Natural killer cell treated with Interleukin-12 subunit alpha and Interleukin-12 subunit beta and Interleukin-15 and Interleukin-18, amount 100 ng/mL, for 72 hours (primary cell): Measurements from ENCODE around the gene DNASE1L1. TPM values are rescaled to one million over a fixed set of nuclear protein-coding genes. Genes with fewer than 3 reads are reported as not detected.

Experiments used
- ATAC-seq, 2 donors: fragments of 150-1000 bp; cut with Tn5 transposase in 1 of 2; sonication (Bioruptor Pico), chemical (Tn5 transposase) in 1 of 2; 2 replicates each; pipeline ENCODE4 v1.10.0; 2021
- DNase-seq: peaks from one replicate; pipeline ENCODE4 v3.0.0; 2022; ENCODE audit warnings: low spot score
- H3K27ac Mint-ChIP-seq, 2 donors: 1 replicate in 1 of 2; 2 replicates in 1 of 2; pipeline ENCODE4 v1.8.0; 2022; ENCODE audit warnings: mixed read lengths in 2 of 2, mild to moderate bottlenecking in 1 of 2, moderate library complexity in 1 of 2
- H3K27me3 Mint-ChIP-seq, 2 donors: 1 replicate in 1 of 2; 2 replicates in 1 of 2; pipeline ENCODE4 v1.8.0; 2022; ENCODE audit warnings: mixed read lengths in 2 of 2
- H3K36me3 Mint-ChIP-seq: one replicate; pipeline ENCODE4 v1.8.0; 2022; ENCODE audit warnings: mixed read lengths
- H3K4me1 Mint-ChIP-seq, 2 donors: 1 replicate in 1 of 2; 2 replicates in 1 of 2; pipeline ENCODE4 v1.8.0; 2022; ENCODE audit warnings: low read depth in 2 of 2, mixed read lengths in 2 of 2, mild to moderate bottlenecking in 1 of 2
- H3K4me3 Mint-ChIP-seq: one replicate; pipeline ENCODE4 v1.8.0; 2022; ENCODE audit warnings: mixed read lengths
- H3K9me3 Mint-ChIP-seq: 2 replicates; pipeline ENCODE4 v1.8.0; 2022; ENCODE audit warnings: mixed read lengths
- total RNA-seq, 2 donors: library from RNA; stranded (reverse); gene quantifications; one replicate each; pipeline ENCODE4 v1.2.3, GENCODE V29; 2022

Gene DNASE1L1
- total RNA-seq, 2 donors from 2014 or later, result 12.4 to 14.6 TPM

- H3K36me3 Mint-ChIP-seq, result no peaks in the 10 kb centered on the region
- no peak overlapping the region for H3K27ac Mint-ChIP-seq
- no peak for ATAC-seq
- H3K4me1 Mint-ChIP-seq, result peaks cover 7 to 17% of the 10 kb centered on the region in 2 donors
- DNase-seq, result no peak
- H3K27me3 Mint-ChIP-seq, result peaks cover 0 to 3% of the 10 kb centered on the region in 2 donors
- no peaks in the 10 kb centered on the region for H3K9me3 Mint-ChIP-seq
- no peak overlapping the region for H3K4me3 Mint-ChIP-seq
Measured at GRCh38 chrX:154441984-154442707, 33.1 kb upstream of the DNASE1L1 start.

GRCh38 chrX:154441564-154441963 is 32.5 kb upstream of the DNASE1L1 start:
- H3K4me1 Mint-ChIP-seq, result peaks cover 7 to 11% of the 10 kb centered on the region in 2 donors
- ATAC-seq (no peak), DNase-seq (no peak)
- peaks cover 0 to 3% of the 10 kb centered on the region in 2 donors for H3K27me3 Mint-ChIP-seq
- H3K27ac Mint-ChIP-seq, result no peak overlapping the region
- no peaks in the 10 kb centered on the region for H3K9me3 Mint-ChIP-seq
- H3K4me3 Mint-ChIP-seq, result no peak overlapping the region
- H3K36me3 Mint-ChIP-seq, result no peaks in the 10 kb centered on the region

GRCh38 chrX:154440623-154441357 is 31.7 kb upstream of the DNASE1L1 start:
- Mint-ChIP-seq H3K4me1 (peaks cover 10 to 13% of the 10 kb centered on the region in 2 donors), H3K27me3 (peaks cover 0 to 3% of the 10 kb centered on the region in 2 donors), H3K4me3 (no peak overlapping the region), H3K27ac (no peak overlapping the region), H3K36me3 (no peaks in the 10 kb centered on the region), H3K9me3 (no peaks in the 10 kb centered on the region)
- ATAC-seq, result no peak
- no peak for DNase-seq

GRCh38 chrX:154439841-154440240 is 30.8 kb upstream of the DNASE1L1 start:
- peaks cover 10 to 16% of the 10 kb centered on the region in 2 donors for H3K4me1 Mint-ChIP-seq
- peaks cover 0 to 3% of the 10 kb centered on the region in 2 donors for H3K27me3 Mint-ChIP-seq
- DNase-seq (no peak), ATAC-seq (no peak)
- H3K27ac Mint-ChIP-seq, result no peak overlapping the region
- no peaks in the 10 kb centered on the region for H3K9me3 Mint-ChIP-seq
- no peaks in the 10 kb centered on the region for H3K36me3 Mint-ChIP-seq
- H3K4me3 Mint-ChIP-seq, result no peak overlapping the region

GRCh38 chrX:154437971-154438893 is 29.2 kb upstream of the DNASE1L1 start:
- Mint-ChIP-seq H3K4me1 (peaks cover 10 to 13% of the 10 kb centered on the region in 2 donors), H3K27ac (peak overlapping the region; percentile 70 to 87), H3K4me3 (peak overlapping the region; percentile 86), H3K36me3 (no peaks in the 10 kb centered on the region), H3K9me3 (no peaks in the 10 kb centered on the region), H3K27me3 (peaks cover 0 to 3% of the 10 kb centered on the region in 2 donors)
- DNase-seq, result no peak
- no peak for ATAC-seq

- Mint-ChIP-seq H3K27ac (peak within 1 kb of the TSS; percentile 71 to 90), H3K9me3 (no peaks in the 10 kb centered on the region), H3K27me3 (peaks cover 0 to 3% of the 10 kb centered on the region in 2 donors), H3K4me1 (peaks cover 10 to 13% of the 10 kb centered on the region in 2 donors), H3K4me3 (peak within 1 kb of the TSS; percentile 86), H3K36me3 (no peaks in the 10 kb centered on the region)
- ATAC-seq (peak; percentile 79 to 82), DNase-seq (peak; percentile 77)
Measured at GRCh38 chrX:154436983-154437752, 28.1 kb upstream of the DNASE1L1 start, which contains the start of gene GDI1. Gene GDI1, plus strand, starts transcription at chrX:154437154. Its CDS starts 101 bp downstream, at chrX:154437255.

GRCh38 chrX:154436374-154436982 is 27.4 kb upstream of the DNASE1L1 start:
- no peaks in the 10 kb centered on the region for H3K36me3 Mint-ChIP-seq
- peaks cover 0 to 3% of the 10 kb centered on the region in 2 donors for H3K27me3 Mint-ChIP-seq
- ATAC-seq, result peak; percentile 80 to 83
- H3K9me3 Mint-ChIP-seq, result no peaks in the 10 kb centered on the region
- H3K4me1 Mint-ChIP-seq, result peaks cover 10 to 15% of the 10 kb centered on the region in 2 donors
- peak overlapping the region; percentile 61 for H3K4me3 Mint-ChIP-seq
- no peak for DNase-seq
- peak overlapping the region; percentile 71 to 90 for H3K27ac Mint-ChIP-seq

GRCh38 chrX:154435171-154435733 is 26.2 kb upstream of the DNASE1L1 start:
- Mint-ChIP-seq H3K27me3 (peaks cover 0 to 3% of the 10 kb centered on the region in 2 donors), H3K27ac (peak overlapping the region in 1 of 2 donors; percentile 90), H3K9me3 (no peaks in the 10 kb centered on the region), H3K4me3 (no peak overlapping the region), H3K4me1 (peaks cover 19 to 24% of the 10 kb centered on the region in 2 donors), H3K36me3 (no peaks in the 10 kb centered on the region)
- no peak for ATAC-seq
- no peak for DNase-seq

- no peak for DNase-seq
- peaks cover 0 to 3% of the 10 kb centered on the region in 2 donors for H3K27me3 Mint-ChIP-seq
- no peak overlapping the region for H3K4me3 Mint-ChIP-seq
- peaks cover 22 to 28% of the 10 kb centered on the region in 2 donors for H3K4me1 Mint-ChIP-seq
- ATAC-seq, result no peak
- no peaks in the 10 kb centered on the region for H3K9me3 Mint-ChIP-seq
- no peak overlapping the region for H3K27ac Mint-ChIP-seq
- no peaks in the 10 kb centered on the region for H3K36me3 Mint-ChIP-seq
Measured at GRCh38 chrX:154434394-154435168, 25.5 kb upstream of the DNASE1L1 start.

GRCh38 chrX:154433605-154434004 is 24.6 kb upstream of the DNASE1L1 start:
- DNase-seq, result no peak
- peaks cover 0 to 3% of the 10 kb centered on the region in 2 donors for H3K27me3 Mint-ChIP-seq
- no peak overlapping the region for H3K27ac Mint-ChIP-seq
- H3K4me3 Mint-ChIP-seq, result no peak overlapping the region
- no peak for ATAC-seq
- H3K36me3 Mint-ChIP-seq, result no peaks in the 10 kb centered on the region
- H3K9me3 Mint-ChIP-seq, result no peaks in the 10 kb centered on the region
- peaks cover 28 to 33% of the 10 kb centered on the region in 2 donors for H3K4me1 Mint-ChIP-seq

- Mint-ChIP-seq H3K36me3 (no peaks in the 10 kb centered on the region), H3K9me3 (no peaks in the 10 kb centered on the region), H3K4me3 (no peak overlapping the region), H3K4me1 (peaks cover 27 to 33% of the 10 kb centered on the region in 2 donors), H3K27me3 (no peaks in the 10 kb centered on the region), H3K27ac (no peak overlapping the region)
- ATAC-seq (no peak), DNase-seq (peak; percentile 22)
Measured at GRCh38 chrX:154432210-154432609, 23.2 kb upstream of the DNASE1L1 start.
